Medulla oblongata (tissue), 1 donor: ENCODE measurements around the gene SLC23A2.
A peak's percentile ranks its signal among the peaks of the same experiment; 100 is the strongest.

ENCODE experiments used
- DNase-seq: peaks from one replicate; pipeline ENCODE4 v3.0.0-alpha.2; 2015; ENCODE audit errors: extremely low spot score

The SLC23A2 gene

GRCh38 chr20:4846821-4847220 lies 154.5 kb downstream of the SLC23A2 start:
- no peak for DNase-seq

- DNase-seq, result no peak
Observed at GRCh38 chr20:4844751-4845465, 156.4 kb downstream of the SLC23A2 start.

- DNase-seq, result no peak
Observed at GRCh38 chr20:4844325-4844724, 157.0 kb downstream of the SLC23A2 start.

- no peak for DNase-seq
Observed at GRCh38 chr20:4840801-4841200, 160.5 kb downstream of the SLC23A2 start.

GRCh38 chr20:4838526-4838925 lies 162.8 kb downstream of the SLC23A2 start:
- no peak for DNase-seq

- DNase-seq, result no peak
Observed at GRCh38 chr20:4837760-4838159, 163.6 kb downstream of the SLC23A2 start.

- DNase-seq, result no peak
Observed at GRCh38 chr20:4836935-4837334, 164.4 kb downstream of the SLC23A2 start.

- no peak for DNase-seq
Observed at GRCh38 chr20:4836473-4836872, 164.8 kb downstream of the SLC23A2 start.

GRCh38 chr20:4835244-4836177 lies 165.8 kb downstream of the SLC23A2 start:
- DNase-seq, result peak; percentile 69

GRCh38 chr20:4833074-4833728 lies 168.1 kb downstream of the SLC23A2 start:
- DNase-seq, result no peak

GRCh38 chr20:4832469-4832868 lies 168.8 kb downstream of the SLC23A2 start:
- DNase-seq, result no peak

- DNase-seq, result no peak
Observed at GRCh38 chr20:4830696-4831095, 170.6 kb downstream of the SLC23A2 start.

- no peak for DNase-seq
Observed at GRCh38 chr20:4830259-4830658, 171.1 kb downstream of the SLC23A2 start.

GRCh38 chr20:4829514-4830215 lies 171.6 kb downstream of the SLC23A2 start:
- DNase-seq, result no peak

GRCh38 chr20:4828830-4829513 lies 172.3 kb downstream of the SLC23A2 start:
- DNase-seq, result no peak

GRCh38 chr20:4821590-4821989 lies 179.7 kb downstream of the SLC23A2 start:
- DNase-seq, result no peak

- peak; percentile 83 for DNase-seq
Observed at GRCh38 chr20:4820806-4821518, 180.3 kb downstream of the SLC23A2 start.

- DNase-seq, result no peak
Observed at GRCh38 chr20:4819901-4820300, 181.4 kb downstream of the SLC23A2 start.

GRCh38 chr20:4817230-4817671 lies 184.1 kb downstream of the SLC23A2 start:
- no peak for DNase-seq

- DNase-seq, result no peak
Observed at GRCh38 chr20:4815628-4816027, 185.7 kb downstream of the SLC23A2 start.
